RCC 7860 (cell line): ENCODE results near the gene PAFAH1B1.

Experiments used
- DNase-seq: peaks from one replicate; pipeline ENCODE4 v3.0.0-alpha.2; 2015; ENCODE audit warnings: low spot score
- FAIRE-seq: peaks from 2 replicates; lab custom pipeline; 2012; peaks lifted over from hg19 to GRCh38; lab: Jason Lieb, UNC

PAFAH1B1 gene

GRCh38 chr17:2701161-2701995, 107.9 kb downstream of the PAFAH1B1 start:
- DNase-seq (no peak), FAIRE-seq (no peak)

- DNase-seq (no peak), FAIRE-seq (no peak)
Observed at GRCh38 chr17:2701996-2702741, 108.7 kb downstream of the PAFAH1B1 start.

- no peak for FAIRE-seq
- DNase-seq: no peak
Observed at GRCh38 chr17:2703181-2703580, 109.7 kb downstream of the PAFAH1B1 start.

GRCh38 chr17:2703606-2704005, 110.2 kb downstream of the PAFAH1B1 start:
- FAIRE-seq: no peak

GRCh38 chr17:2704031-2704889, 110.8 kb downstream of the PAFAH1B1 start:
- no peak for FAIRE-seq

More at GRCh38 chr17:2703606-2704005, 110.2 kb downstream of the PAFAH1B1 start:
- no peak for DNase-seq

GRCh38 chr17:2704890-2705248, 111.4 kb downstream of the PAFAH1B1 start:
- DNase-seq: no peak
- no peak for FAIRE-seq

More at GRCh38 chr17:2704031-2704889, 110.8 kb downstream of the PAFAH1B1 start:
- no peak for DNase-seq

GRCh38 chr17:2705263-2705662, 111.8 kb downstream of the PAFAH1B1 start:
- no peak for FAIRE-seq
- DNase-seq: no peak

GRCh38 chr17:2705888-2706795, 112.7 kb downstream of the PAFAH1B1 start:
- DNase-seq (no peak), FAIRE-seq (no peak)

GRCh38 chr17:2706911-2707510, 113.6 kb downstream of the PAFAH1B1 start:
- no peak for DNase-seq
- no peak for FAIRE-seq

GRCh38 chr17:2707721-2708584, 114.5 kb downstream of the PAFAH1B1 start:
- DNase-seq: no peak
- no peak for FAIRE-seq

- DNase-seq (no peak), FAIRE-seq (no peak)
Observed at GRCh38 chr17:2708585-2709182, 115.2 kb downstream of the PAFAH1B1 start.

GRCh38 chr17:2709183-2709661, 115.8 kb downstream of the PAFAH1B1 start:
- DNase-seq (no peak), FAIRE-seq (no peak)

GRCh38 chr17:2710071-2710802, 116.8 kb downstream of the PAFAH1B1 start:
- no peak for FAIRE-seq
- DNase-seq: no peak

GRCh38 chr17:2710803-2711607, 117.6 kb downstream of the PAFAH1B1 start:
- FAIRE-seq: no peak
- no peak for DNase-seq

- peak; percentile 85 for DNase-seq
- FAIRE-seq: peak; percentile 62
Observed at GRCh38 chr17:2711608-2712299, 118.3 kb downstream of the PAFAH1B1 start, which contains the start of gene CLUH. CLUH (minus strand) TSS chr17:2711764; CDS start chr17:2711661, 103 bp downstream.
